Measurements from ENCODE around the gene CD93.

- no peak for TF ChIP-seq CTCF (IDR thresholded peaks at IDR 0.05)
- TF ChIP-seq POLR2AphosphoS5 (IDR thresholded peaks at IDR 0.05): no peak
- no peak for TF ChIP-seq POLR2A (IDR thresholded peaks at IDR 0.05; ENCODE audit: low read depth)
- TF ChIP-seq EP300 (IDR thresholded peaks at IDR 0.05): no peak
These were observed 1.6 kb upstream of the CD93 start for GRCh38 chr20:23087587-23088251.

Measured in esophagus muscularis mucosa (tissue), 4 donors.